Stimulated activated CD8-positive, alpha-beta memory T cell treated with anti-CD3 and anti-CD28 coated beads, Interleukin-4, amount 100 ng/mL, for 1 hour (primary cell): ENCODE data around the gene FSTL4.

Source experiments
- DNase-seq, 2 donors: peaks; one replicate each; pipeline ENCODE4 v3.0.0-alpha.2; 2020; ENCODE audit warnings: low read depth in 2 of 2, low spot score in 1 of 2

Gene FSTL4

GRCh38 chr5:133611357-133612248, 738 bp downstream of the FSTL4 start:
- no peak for DNase-seq

DNA sequence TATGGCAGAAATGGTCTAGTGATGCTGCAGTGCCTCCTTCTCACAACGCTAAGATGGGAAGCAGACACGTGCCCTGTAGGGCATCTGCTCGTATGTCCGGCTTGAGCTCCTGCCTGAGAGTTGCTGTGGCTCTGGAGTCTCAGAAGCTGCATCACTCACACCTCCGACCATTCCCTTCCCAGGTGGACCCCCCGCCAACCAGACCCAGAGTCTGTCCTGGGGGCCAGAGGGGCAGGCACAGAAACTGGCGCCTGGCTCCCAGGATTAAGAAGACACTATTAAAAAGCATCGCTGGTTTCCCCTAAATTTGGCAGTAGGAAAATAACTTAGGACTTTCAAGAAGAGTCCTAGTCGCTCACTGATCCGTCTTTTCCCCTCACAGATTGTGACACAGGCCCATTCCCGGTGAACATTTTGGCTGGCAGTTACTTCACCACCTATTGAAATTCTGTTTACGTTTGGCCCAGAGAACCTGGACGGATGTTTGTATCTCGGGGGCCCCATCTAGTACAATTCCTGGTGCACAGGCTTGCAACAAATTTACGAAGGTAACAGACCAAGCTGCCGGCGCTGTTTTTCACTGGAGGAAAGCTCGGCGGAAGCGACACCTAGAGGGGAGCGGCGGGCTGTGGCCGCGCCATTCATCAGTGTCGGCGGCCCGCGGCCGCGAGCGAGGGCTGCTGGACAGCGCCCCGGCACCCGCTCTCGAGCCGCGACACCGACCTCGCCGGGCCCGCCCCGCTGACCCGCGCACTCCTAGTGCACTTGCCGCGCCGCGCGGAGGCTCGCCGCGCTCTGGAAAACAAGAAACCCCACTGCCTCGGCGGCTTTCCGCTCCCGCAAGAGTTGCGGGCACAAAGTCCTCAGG, 1.6 kb downstream of the FSTL4 start:
- DNase-seq = no peak

GRCh38 chr5:133607451-133607850, 4.9 kb downstream of the FSTL4 start:
- DNase-seq = no peak

DNA sequence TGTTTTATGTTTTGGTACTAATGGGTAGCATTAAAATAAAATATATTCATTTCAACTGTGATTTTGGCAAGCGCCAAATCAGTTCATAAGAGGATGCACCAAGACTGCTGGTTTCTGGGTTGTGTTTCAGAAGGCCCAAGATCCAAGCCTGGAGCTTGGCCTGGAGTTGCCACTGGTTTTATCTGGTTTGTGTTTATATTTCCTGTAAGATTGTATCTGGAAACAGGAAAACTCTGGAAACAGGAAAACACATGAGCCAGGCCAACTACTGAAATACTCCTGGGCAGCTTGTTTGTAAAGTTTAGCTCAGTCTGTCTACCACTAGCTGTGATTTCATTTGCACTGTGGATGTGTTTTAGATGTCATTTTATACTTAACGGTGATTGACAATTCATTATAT, 5.5 kb downstream of the FSTL4 start:
- no peak for DNase-seq

DNA sequence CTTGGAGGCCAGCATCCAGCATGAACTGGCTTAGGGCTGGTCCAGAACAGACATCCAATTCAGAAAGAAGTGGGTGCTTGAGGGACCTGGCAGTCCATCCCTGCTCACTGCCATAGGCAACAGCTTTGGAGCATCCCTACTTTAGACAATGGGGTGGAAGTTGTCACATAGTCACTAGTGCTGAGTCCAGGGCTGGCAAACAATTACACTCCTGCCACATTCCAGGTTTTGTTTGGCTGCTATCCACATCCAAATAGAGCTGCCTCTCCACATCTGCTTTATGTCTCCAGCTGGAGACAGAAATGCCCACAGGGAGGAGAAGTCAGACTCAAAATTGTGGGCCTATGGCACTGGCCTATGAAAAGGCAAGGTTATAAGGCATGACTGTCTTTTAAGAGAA, 7.0 kb downstream of the FSTL4 start:
- no peak for DNase-seq

DNA sequence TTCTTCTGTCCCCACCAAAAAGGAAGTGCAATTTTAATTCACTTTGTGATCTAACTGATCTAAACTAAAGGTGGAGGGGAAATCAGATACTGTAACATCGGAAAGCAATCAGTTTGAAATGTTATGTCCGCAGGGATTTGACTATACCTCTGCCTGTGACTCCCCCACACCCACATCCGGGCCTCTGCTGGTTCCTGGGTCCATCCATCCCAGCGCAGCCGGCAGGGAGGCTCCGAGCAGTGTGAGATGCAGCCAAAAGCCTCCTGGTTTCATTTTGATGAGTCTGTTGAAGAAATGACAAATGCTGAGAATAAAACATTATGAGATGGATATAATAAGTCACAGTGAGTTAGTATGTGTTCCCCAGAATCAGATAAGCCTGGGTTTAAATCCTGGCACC, 8.6 kb downstream of the FSTL4 start:
- DNase-seq = no peak

DNA sequence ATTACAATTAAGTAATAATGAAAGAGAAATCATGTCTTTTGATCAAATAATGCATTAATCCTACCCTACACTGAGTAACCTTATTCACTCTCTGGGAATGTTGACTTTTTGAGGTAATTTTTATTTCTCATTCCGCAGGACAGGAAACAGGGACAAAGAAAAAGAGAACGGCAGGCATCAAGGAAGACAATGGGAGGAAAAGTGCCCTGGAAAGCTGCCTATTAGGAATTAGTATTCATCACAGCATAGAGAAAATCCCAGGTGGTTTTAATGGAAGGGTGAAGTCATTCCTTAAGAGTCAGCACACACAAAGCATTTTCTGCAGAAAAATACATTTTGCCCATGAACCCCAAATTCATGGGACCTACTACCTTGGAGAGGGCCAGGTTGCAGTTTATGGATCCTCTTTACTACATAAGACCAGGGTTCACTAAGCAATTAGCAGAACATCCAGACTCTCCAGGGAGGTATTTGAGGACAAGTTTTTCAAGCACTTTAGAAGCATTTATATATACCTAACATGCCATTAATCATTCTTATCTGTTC, 9.4 kb downstream of the FSTL4 start:
- no peak for DNase-seq

DNA sequence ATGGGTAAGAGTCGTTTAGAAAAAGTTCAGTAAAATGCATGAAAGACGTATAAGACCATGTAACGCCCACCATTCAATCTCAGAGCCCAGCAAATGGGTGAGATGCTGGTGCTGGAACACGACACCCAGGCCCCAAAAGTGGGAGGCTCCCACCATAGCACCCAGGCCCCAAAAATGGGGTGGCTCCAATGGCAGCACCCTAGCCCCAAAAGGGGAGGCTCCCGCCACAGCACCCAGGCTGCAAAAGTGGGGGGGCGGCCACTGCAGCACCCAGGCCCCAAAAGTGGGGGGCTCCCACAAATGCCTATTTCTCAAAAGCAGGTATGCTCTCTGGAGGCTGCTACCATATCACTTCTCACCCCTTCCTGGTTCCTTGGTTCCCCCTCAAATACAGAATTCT, 12.7 kb downstream of the FSTL4 start:
- no peak for DNase-seq

GRCh38 chr5:133599044-133599443, 13.3 kb downstream of the FSTL4 start:
- no peak for DNase-seq

- DNase-seq = no peak
These were observed 16.3 kb downstream of the FSTL4 start for GRCh38 chr5:133596049-133596448.

- no peak for DNase-seq
These were observed 16.9 kb downstream of the FSTL4 start for GRCh38 chr5:133595465-133595864.

- DNase-seq = no peak
These were observed 23.1 kb downstream of the FSTL4 start for GRCh38 chr5:133589286-133589685.

- no peak for DNase-seq
These were observed 29.4 kb downstream of the FSTL4 start for GRCh38 chr5:133582971-133583370.

DNA sequence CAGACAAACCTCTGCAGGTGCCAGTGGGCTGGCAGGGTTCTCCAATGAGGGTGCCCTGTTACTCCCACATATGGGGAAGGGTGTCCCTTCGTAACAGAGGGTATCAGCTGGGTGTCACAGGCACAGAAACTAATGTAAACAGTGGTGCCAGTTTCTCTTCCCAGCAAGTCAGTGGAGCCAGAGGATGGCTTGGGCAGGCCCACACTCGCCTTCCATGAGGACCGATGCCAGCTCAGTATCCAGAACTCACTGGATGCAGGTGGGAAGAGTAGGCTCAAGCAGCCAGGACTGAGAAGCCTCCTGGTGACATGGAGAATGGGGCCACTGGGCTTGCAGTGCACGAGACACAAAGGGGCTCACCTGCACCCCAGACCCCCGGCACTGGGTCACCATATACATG, 30.4 kb downstream of the FSTL4 start:
- no peak for DNase-seq

DNA sequence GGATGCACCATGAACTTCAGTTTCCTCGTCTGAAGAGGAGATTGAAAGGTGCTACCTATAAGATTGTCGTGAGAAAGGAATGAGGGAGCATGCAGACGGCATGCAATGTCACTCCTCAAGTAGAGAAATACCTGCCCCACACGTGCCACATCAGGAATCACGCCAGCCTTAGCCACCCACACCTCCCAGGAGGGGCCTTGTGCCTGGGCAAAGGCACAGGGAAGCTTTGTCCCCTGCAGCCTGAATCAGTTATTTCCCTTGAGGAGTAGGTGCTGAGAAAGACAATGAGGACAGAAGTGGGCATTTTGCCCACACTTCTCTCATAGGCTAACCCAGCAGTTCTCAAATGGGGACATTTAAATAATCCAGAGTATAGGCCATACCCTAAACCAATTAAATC, 31.0 kb downstream of the FSTL4 start:
- no peak for DNase-seq

- no peak for DNase-seq
These were observed 31.7 kb downstream of the FSTL4 start for GRCh38 chr5:133580618-133581017.

DNA sequence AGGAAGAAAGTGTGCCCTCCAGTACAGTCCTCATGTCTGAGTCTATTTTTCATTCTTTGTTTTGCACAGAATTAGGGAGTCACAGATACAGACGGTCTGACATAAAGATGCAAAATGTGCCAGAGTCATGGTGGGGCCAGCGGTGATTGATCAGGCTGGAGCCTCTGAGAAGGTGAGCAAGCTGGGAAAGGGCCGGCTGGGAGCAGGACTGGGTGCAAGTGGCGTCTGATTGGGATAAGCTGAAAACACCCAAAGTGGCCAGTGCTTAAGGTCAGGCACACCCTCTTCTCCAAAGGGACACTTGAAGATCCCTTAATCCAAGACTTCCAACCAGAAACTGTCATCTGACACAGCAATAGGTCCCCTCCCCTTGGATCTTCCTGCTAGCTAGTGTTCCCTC, 32.6 kb downstream of the FSTL4 start:
- DNase-seq = no peak

GRCh38 chr5:133569347-133569746, 43.0 kb downstream of the FSTL4 start:
- DNase-seq = no peak

DNA sequence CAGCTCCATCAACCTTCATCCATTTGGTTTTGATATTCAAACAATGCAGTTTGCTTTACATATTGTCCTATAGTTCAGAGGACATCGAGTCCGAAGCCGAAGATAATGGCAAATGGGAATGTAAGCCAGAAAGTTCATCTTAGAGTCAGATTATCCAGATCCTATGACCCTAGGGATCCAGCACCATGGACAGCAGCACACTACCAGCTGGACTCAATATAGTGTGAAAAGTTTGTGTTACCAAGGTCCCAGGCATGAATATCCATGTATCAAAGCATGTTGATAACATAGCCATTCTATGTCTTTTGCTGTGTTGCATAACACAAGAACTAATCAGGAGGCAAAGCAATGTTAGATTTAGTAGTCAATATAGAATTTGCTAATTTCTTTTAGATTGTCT, 46.3 kb downstream of the FSTL4 start:
- no peak for DNase-seq

- DNase-seq = no peak
These were observed 47.3 kb downstream of the FSTL4 start for GRCh38 chr5:133564921-133565565.

- DNase-seq = no peak
These were observed 49.8 kb downstream of the FSTL4 start for GRCh38 chr5:133562554-133562953.
